Esophagus (tissue), 2 donors: ENCODE results near the gene RCN2. TPM values are rescaled to one million over a fixed set of nuclear protein-coding genes. Genes with fewer than 3 reads are reported as not detected.

ENCODE experiments used
- H3K27ac ChIP-seq, 2 donors: one replicate each; pipeline ENCODE4 v1.5.1; 2013; ENCODE audit warnings: low read depth in 2 of 2, mild to moderate bottlenecking in 2 of 2, inconsistent platforms in 1 of 2, low read length in 1 of 2, moderate library complexity in 1 of 2
- H3K27me3 ChIP-seq, 2 donors: one replicate each; pipeline ENCODE4 v1.6.1; 2013; ENCODE audit warnings: low read length in 2 of 2, control low read depth in 1 of 2, mild to moderate bottlenecking in 1 of 2; ENCODE audit not compliant: insufficient read depth in 2 of 2, control insufficient read depth in 1 of 2
- H3K36me3 ChIP-seq, 2 donors: one replicate each; pipeline ENCODE4 v1.6.1; 2013; ENCODE audit warnings: low read length in 1 of 2; ENCODE audit not compliant: control insufficient read depth in 2 of 2, insufficient read depth in 2 of 2
- H3K4me1 ChIP-seq, 2 donors: one replicate each; pipeline ENCODE4 v1.6.1; 2013; ENCODE audit warnings: low read length in 1 of 2; ENCODE audit not compliant: control insufficient read depth in 2 of 2, insufficient read depth in 2 of 2
- H3K4me3 ChIP-seq, 2 donors: one replicate each; pipeline ENCODE4 v1.5.1; 2013; ENCODE audit warnings: low read length in 2 of 2, mild to moderate bottlenecking in 2 of 2, low read depth in 1 of 2, moderate library complexity in 1 of 2
- H3K9me3 ChIP-seq, 2 donors: one replicate each; pipeline ENCODE4 v1.6.1; 2013; ENCODE audit warnings: mild to moderate bottlenecking in 2 of 2, low read depth in 1 of 2, low read length in 1 of 2, moderate library complexity in 1 of 2; ENCODE audit not compliant: control insufficient read depth in 2 of 2, insufficient read depth in 1 of 2
- WGBS, 2 donors: extraction: QIAGEN DNeasy Blood & Tissue Kit; methylation state at CpG; one replicate each; pipeline ENCODE4 v1.1.7; 2013; 5-methylcytosine and 5-hydroxymethylcytosine counted together
- polyA plus RNA-seq, 2 donors: library from polyadenylated mRNA; stranded (reverse); fragments of 200-250 nt; gene quantifications; one replicate each; pipeline ENCODE4 v1.2.3, GENCODE V29; 2013
- donor health status: healthy with polysubstance abuse.
- donor health status: Bipolar disorder and iron deficiency.

Gene RCN2
- polyA plus RNA-seq, 2 donors, result 17.3 to 27.1 TPM

DNA sequence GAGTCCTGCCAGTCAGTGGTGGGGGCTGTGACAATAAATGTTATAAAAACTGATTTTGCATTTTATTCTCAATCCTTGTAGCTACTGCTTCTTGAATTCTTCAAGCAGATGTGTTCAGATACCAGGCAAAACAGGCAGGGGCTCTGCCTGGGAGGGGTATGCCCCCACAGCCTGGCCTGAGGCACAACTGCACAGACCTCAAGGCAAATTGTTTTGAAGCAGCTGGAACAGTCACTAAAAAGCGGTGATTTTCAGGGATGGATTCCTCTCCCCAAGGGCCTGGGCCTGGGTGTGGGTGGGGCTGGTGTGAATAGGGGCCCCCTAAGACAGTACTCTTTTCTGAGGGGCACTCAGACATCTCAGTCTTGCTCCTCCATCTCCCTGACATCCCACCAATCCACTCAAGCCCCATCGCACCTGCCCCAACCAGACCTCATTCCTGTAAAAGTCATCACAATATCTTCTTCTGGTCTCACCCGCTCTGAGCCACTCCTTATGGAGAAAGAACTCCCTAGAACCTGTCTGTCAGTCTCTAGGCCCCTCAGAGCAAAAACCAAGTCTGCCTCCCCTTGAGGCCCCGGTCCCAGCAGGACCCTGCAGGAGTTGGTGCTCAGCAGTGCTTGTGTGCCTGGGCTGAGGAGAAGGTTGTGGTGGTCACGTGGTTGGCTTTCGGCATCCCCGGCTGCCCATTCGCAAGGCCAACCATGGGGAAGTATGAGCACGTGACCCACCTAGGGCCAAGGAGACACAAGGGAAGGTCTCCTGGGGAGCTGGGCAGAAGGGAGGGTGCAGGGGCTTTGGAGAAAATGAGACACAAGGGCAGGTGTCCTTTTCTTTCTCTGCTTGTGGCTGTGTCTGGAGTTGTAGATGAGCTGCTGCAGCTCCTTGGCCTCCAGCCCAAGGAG, 60.4 kb downstream of the RCN2 start:
- Histone ChIP-seq H3K27me3 (no peaks in the 10 kb centered on the region), H3K4me3 (no peak overlapping the region), H3K36me3 (no peaks in the 10 kb centered on the region), H3K9me3 (no peaks in the 10 kb centered on the region), H3K4me1 (peaks cover 0 to 6% of the 10 kb centered on the region in 2 donors), H3K27ac (no peak overlapping the region)
- WGBS, 2 donors, result 92 to 94% methylated on average over 9 of the region's 9 CpGs

DNA sequence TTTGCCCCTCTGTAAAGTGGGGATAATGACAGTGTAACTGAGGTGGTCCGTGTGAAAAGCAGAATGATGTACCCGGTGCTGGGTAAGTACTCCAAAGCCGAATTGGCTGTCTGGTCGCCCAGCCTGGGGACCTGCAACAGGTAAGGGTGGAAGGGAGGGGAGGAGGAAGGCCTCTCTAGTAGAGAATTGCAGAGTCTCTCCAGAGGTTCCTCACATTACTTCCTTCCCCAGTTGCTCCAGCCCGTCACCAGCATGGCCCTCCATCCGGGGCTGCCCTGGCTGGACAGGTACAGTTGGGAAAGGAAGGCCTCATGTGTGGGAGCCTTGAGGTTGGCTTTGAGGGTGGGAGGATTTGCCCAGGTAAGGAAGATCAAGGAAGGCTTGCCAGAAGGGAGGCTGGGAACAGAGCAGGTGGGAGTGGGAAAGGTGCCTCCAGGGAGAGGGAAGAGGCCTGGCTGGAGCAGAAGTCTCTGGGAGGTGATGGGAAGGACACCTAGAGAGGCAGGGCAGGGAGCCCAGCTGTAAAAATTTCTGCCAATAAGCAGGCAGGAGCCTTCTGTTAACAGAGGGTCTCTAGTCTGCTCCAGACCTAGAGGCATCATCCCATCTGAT, 61.7 kb downstream of the RCN2 start:
- no peak overlapping the region for H3K4me3 ChIP-seq
- H3K4me1 ChIP-seq, result peaks cover 0 to 6% of the 10 kb centered on the region in 2 donors
- H3K27me3 ChIP-seq, result no peaks in the 10 kb centered on the region
- H3K36me3 ChIP-seq, result no peaks in the 10 kb centered on the region
- no peak overlapping the region for H3K27ac ChIP-seq
- H3K9me3 ChIP-seq, result no peaks in the 10 kb centered on the region
- 92% methylated on average over 6 of the region's 6 CpGs for WGBS, 2 donors

DNA sequence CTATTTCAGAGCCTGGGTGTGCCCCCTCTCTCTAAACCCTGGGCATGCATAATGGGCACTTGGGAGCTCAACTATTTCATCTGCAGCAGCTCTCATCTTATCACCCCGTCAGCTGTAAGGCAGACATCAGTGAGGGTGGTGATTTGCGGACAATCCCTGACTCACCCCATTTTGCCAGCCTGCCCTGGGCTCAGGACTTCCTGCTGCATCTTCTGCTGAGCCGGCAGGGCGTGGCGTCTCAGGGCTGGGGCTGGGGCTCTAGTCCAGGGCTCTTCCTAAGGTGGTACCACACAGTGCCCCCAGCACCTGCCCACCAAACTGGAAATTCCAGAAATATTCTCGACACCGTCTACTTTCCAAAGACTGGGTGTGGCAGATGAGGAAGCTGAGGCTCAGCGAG, 62.5 kb downstream of the RCN2 start:
- WGBS, 2 donors, result 63 to 67% methylated on average over 8 of the region's 8 CpGs
- H3K27ac ChIP-seq, result no peak overlapping the region
- no peaks in the 10 kb centered on the region for H3K36me3 ChIP-seq
- peaks cover 0 to 6% of the 10 kb centered on the region in 2 donors for H3K4me1 ChIP-seq
- no peaks in the 10 kb centered on the region for H3K27me3 ChIP-seq
- no peaks in the 10 kb centered on the region for H3K9me3 ChIP-seq
- H3K4me3 ChIP-seq, result no peak overlapping the region

GRCh38 chr15:76994496-76994895, 62.9 kb downstream of the RCN2 start:
- 81 to 96% methylated on average over 6 of the region's 6 CpGs for WGBS, 2 donors
- H3K4me1 ChIP-seq, result peaks cover 0 to 6% of the 10 kb centered on the region in 2 donors
- H3K4me3 ChIP-seq, result no peak overlapping the region
- H3K36me3 ChIP-seq, result no peaks in the 10 kb centered on the region
- peak overlapping the region; percentile 16 to 41 for H3K27ac ChIP-seq
- no peaks in the 10 kb centered on the region for H3K27me3 ChIP-seq
- H3K9me3 ChIP-seq, result no peaks in the 10 kb centered on the region

DNA sequence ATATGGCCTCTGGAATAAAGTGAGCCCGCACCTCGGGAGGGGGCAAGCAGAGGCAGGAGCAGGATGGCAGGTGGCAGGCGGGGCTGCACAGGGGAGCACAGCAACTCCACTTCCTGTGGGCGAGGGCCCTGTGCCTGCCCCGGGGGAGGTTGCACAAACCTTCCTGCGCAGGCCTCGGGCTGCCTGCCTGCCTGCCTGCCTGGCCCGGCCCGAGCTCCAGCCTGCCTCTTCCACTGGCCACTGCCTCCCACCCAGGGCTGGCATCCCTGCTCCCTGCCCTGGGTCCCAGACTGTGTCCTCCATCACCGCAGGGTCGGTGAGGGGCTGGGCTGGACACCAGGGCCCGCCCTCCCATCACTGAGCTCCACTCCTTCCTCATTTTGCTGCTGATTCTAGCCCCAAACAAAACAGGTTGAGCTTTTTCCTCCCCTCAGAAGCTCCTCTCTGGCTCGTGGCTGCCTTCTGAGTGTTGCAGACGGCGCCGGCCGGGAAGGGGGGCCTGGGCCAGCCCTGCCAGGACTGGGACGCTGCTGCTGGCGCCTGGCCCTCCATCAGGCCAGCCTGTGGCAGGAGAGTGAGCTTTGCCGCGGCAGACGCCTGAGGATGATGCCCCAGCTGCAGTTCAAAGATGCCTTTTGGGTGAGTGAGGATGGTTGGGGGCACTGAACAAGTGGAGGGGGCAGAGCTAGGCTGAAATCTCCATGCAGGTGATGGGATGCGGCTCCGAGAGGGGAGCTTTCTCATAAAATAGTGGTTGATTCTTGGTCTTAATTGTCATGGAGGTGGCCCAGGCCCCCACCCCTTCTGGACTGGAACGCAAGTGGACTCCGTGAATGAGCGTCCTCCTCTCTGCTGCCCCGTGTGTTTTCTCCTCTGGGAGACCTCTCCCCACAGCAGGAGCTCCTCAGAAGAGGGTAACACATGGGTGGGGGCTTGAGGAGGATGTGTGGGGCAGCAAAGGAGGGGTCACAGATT, 63.7 kb downstream of the RCN2 start, which contains the start of gene PSTPIP1:
Gene PSTPIP1 (plus strand): TSS at position 156 of the 975 bp plus-strand sequence. CDS start 448 bp downstream, at position 604.
- Histone ChIP-seq H3K4me1 (peaks cover 0 to 6% of the 10 kb centered on the region in 2 donors), H3K27me3 (no peaks in the 10 kb centered on the region), H3K36me3 (no peaks in the 10 kb centered on the region), H3K27ac (peak within 1 kb of the TSS; percentile 48 to 74), H3K4me3 (peak within 1 kb of the TSS; percentile 2 to 48), H3K9me3 (no peaks in the 10 kb centered on the region)
- WGBS, 2 donors, result 33 to 54% methylated on average over 26 to 28 of the region's 28 CpGs

DNA sequence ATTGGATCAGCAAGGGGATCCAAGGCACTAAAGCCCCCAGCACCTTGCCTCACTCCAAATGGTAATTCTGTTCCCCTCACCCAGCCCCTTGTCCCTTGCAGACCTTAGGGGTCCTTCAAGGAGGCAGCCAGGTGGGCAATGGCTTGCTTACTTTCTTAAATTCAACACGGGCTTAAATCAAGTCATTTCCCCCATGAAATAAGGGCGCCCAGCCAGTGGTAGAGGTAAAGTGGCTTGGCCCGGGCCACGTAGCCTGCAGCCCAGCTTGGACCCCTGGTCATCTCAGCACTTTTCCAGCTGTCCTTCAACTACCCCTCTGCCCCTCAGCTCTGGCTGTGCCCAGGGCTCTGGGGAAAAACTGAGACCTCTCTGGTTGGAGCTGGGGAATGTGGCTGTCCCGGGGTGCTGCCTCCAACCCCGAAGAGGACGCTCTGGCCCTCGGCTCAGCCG, 64.6 kb downstream of the RCN2 start:
- Histone ChIP-seq H3K27ac (peak overlapping the region in 1 of 2 donors; percentile 28), H3K27me3 (no peaks in the 10 kb centered on the region), H3K9me3 (no peaks in the 10 kb centered on the region), H3K4me1 (peaks cover 0 to 6% of the 10 kb centered on the region in 2 donors), H3K36me3 (no peaks in the 10 kb centered on the region), H3K4me3 (peak overlapping the region; percentile 2 to 13)
- 47 to 59% methylated on average over 9 of the region's 9 CpGs for WGBS, 2 donors

GRCh38 chr15:76996526-76997401, 65.2 kb downstream of the RCN2 start:
- no peaks in the 10 kb centered on the region for H3K27me3 ChIP-seq
- H3K4me3 ChIP-seq, result peak overlapping the region; percentile 2 to 13
- H3K27ac ChIP-seq, result peak overlapping the region in 1 of 2 donors; percentile 19
- H3K36me3 ChIP-seq, result no peaks in the 10 kb centered on the region
- WGBS, 2 donors, result 58 to 64% methylated on average over 14 of the region's 14 CpGs
- peaks cover 0 to 6% of the 10 kb centered on the region in 2 donors for H3K4me1 ChIP-seq
- H3K9me3 ChIP-seq, result no peaks in the 10 kb centered on the region

- Histone ChIP-seq H3K27ac (no peak overlapping the region), H3K36me3 (no peaks in the 10 kb centered on the region), H3K9me3 (no peaks in the 10 kb centered on the region), H3K27me3 (no peaks in the 10 kb centered on the region), H3K4me3 (no peak overlapping the region), H3K4me1 (peaks cover 0 to 6% of the 10 kb centered on the region in 2 donors)
- 73 to 80% methylated on average over 8 of the region's 8 CpGs for WGBS, 2 donors
These were observed 67.2 kb downstream of the RCN2 start for GRCh38 chr15:76998663-76999285.
